Testis (tissue), 2 donors: Measurements from ENCODE around the gene ALOX12.

Source experiments
- CTCF ChIP-seq, 3 experiments: fragments of 450-650 bp in 2 of 3; fragments of 200-600 bp in 1 of 3; sonication (generic) in 1 of 3; IDR thresholded peaks; one replicate each; pipeline ENCODE4 v1.5.1; 2016 to 2019; ENCODE audit warnings: antibody characterized with exemption in 3 of 3, mild to moderate bottlenecking in 2 of 3, moderate library complexity in 1 of 3
- POLR2A ChIP-seq: fragments of 450-650 bp; IDR thresholded peaks from one replicate; pipeline ENCODE4 v1.6.1; 2017; ENCODE audit warnings: antibody characterized with exemption, mild to moderate bottlenecking, moderate library complexity

- TF ChIP-seq CTCF (IDR thresholded peaks at IDR 0.05) (no peak), POLR2A (no peak)
Measured at GRCh38 chr17:6985266-6985665, 10.6 kb upstream of the ALOX12 start.
